HG03135 (cell line): ENCODE results near the gene UBE2L5.
A peak's percentile ranks its signal among the peaks of the same experiment; 100 is the strongest.

Experiments
- ATAC-seq: cut with Tn5 transposase; IDR thresholded peaks from one replicate; pipeline ENCODE4 v1.9.1; 2021; ENCODE audit warnings: mild to moderate bottlenecking, moderate library complexity; ENCODE audit not compliant: unreplicated experiment

The UBE2L5 gene

DNA sequence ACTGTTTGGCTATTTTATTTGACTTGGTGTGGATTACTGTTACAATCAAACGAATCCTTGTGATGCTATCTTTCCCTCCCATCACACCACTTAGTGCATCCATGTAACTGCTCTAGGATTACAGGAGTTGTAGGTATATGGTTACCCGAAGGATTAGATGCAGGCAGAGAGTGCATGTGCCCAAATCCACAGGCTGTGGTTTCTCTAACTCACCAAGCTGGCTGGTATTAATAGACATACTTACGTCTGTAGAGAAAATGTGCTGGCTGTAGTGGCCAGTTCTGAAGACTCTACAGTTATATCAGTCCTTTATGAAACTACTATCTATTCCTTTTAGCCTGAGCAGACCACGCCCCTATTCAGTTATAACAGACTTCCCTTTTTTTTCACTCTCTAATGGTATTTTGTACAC lies 44.6 kb downstream of the UBE2L5 start:
- no peak for ATAC-seq

DNA sequence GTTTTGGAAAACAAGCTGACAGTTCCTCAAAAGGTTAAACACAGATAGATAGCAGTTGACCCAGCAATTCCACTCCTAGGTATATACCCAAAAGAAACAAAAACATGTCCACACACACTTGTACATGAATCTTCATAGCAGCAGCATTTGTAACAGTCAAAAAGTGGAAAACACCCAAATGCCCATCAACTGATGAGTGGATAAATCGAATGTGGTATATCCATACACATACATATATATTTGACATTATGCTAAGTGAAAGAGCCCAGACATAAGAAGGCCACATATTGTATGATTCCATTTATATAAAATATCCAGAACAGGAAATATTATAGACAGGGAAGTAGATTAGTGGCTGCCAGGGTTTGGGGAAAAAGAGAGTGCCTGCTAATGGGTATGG lies 51.4 kb downstream of the UBE2L5 start:
- no peak for ATAC-seq

DNA sequence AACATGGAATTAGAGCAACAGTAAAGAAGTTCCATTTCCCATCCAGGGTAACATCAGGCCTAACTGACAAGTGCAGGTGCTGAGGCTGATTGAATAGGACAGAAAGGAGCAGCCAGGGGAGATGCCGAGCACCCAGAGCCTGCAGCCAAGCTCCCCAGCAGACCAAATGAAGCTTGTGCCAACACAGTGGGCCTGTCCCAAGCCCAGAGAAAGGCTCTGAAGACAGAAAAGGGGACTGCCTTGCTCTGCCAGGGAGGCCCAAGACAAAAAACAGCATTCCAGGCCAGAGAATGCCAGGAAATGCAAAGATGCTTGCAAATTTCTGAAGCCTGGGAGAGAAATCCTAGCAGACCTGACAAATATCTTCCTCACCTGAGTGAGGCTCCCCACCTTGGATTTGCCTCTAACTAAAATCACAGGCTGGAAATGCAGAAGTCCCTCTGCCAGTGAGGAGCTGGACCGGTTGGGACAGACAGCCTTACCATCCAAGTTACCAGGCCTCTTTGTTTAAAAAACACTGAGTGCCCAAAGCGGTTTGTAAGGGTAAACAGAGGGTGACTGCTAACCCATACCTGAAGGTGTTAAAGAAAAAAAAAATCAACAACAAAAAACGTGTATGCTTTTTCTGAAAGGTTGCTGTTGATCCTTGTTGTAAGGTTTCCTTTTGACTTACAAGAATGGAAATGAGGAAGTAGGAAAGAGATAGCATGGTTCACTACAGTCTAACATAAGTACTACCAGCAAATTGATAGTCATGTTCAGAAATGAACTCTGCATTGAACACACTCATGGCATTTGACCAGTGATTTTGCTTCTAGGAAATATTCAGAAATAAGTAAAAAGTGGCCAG lies 55.3 kb downstream of the UBE2L5 start:
- peak; percentile 94 for ATAC-seq
